ENCODE measurements around the gene EOGT. TPM values are rescaled to one million over a fixed set of nuclear protein-coding genes. Genes with fewer than 3 reads are reported as not detected.

The EOGT gene
- total RNA-seq, 1 experiment from 2014 or later, result 20.1 TPM

GRCh38 chr3:68997887-68998286, 15.6 kb downstream of the EOGT start:
- H3K27ac ChIP-seq (ENCODE audit: low read depth, low read length), result no peak overlapping the region
- H3K36me3 ChIP-seq (ENCODE audit: control insufficient read depth in 1 of 2, insufficient read depth in 2 of 2, low read length in 2 of 2), result peaks cover 2 to 5% of the 10 kb centered on the region in 2 experiments; a peak in 2 of 4 replicates
- CTCF ChIA-PET, result no interaction called here
- ATAC-seq (no peak), DNase-seq (ENCODE audit: low read depth, low spot score) (no peak)
- no peaks in the 10 kb centered on the region for H4K20me1 ChIP-seq (ENCODE audit: insufficient read depth)
- no peaks in the 10 kb centered on the region for H3K79me2 ChIP-seq (ENCODE audit: insufficient read depth, low read length)
- no peaks in the 10 kb centered on the region for H3K4me1 ChIP-seq (ENCODE audit: control insufficient read depth in 1 of 2, insufficient read depth in 2 of 2, low read length in 2 of 2)
- H3K27me3 ChIP-seq (ENCODE audit: insufficient read depth, low read length), result no peaks in the 10 kb centered on the region
- POLR2A ChIA-PET, result no interaction called here
- H3K9me2 ChIP-seq (ENCODE audit: insufficient read depth), result no peaks in the 10 kb centered on the region
- no peak for TF ChIP-seq TCF7L2 (IDR thresholded peaks at IDR 0.05; ENCODE audit: borderline replicate concordance, extremely low read depth, insufficient read depth, insufficient read length)
- TF ChIP-seq CTCF (IDR thresholded peaks at IDR 0.05 in 2 of 3, conservative IDR thresholded peaks at IDR 0.05 in 1 of 3; ENCODE audit: borderline replicate concordance in 1 of 3, insufficient read depth in 1 of 3, low read depth in 2 of 3, low read length in 2 of 3), result 0 out of 6 replicates have a peak, but pooled peaks of 1 of the 3 experiments have one; percentile 16
- no peak for TF ChIP-seq ZBTB33 (IDR thresholded peaks at IDR 0.05; ENCODE audit: extremely low read depth, insufficient replicate concordance, low read length)
- no TSS peak for BruUV-seq (replicated peaks)
- RAD21 ChIA-PET (ENCODE audit: low non-redundant PET in 1 of 2, low total read pairs in 2 of 2, uncharacterized antibody in 2 of 2, unreplicated experiment in 2 of 2), result no interaction called here
- H3K9me3 ChIP-seq (ENCODE audit: control insufficient read depth in 1 of 2, insufficient read depth in 1 of 2, low read depth in 1 of 2, low read length in 2 of 2), result no peaks in the 10 kb centered on the region
- intact Hi-C loops (cut with micrococcal nuclease), result no loop called here
- H3K4me2 ChIP-seq (ENCODE audit: low read length), result no peak overlapping the region
- H3K4me3 ChIP-seq (replicated peaks in 1 of 2; ENCODE audit: low read depth in 1 of 2, low read length in 2 of 2), result no peak overlapping the region
- H2AFZ ChIP-seq (ENCODE audit: low read depth, low read length, poor library complexity, severe bottlenecking), result no peak overlapping the region
- no peak overlapping the region for H3K9ac ChIP-seq (ENCODE audit: low read length)

Data from HCT116 (cell line).